Esophagus squamous epithelium (tissue), 4 donors: ENCODE results near the gene LSP1.

Source experiments
- CTCF ChIP-seq, 6 experiments: fragments of 450-650 bp in 4 of 6; fragments of 200-600 bp in 2 of 6; sonication (generic) in 2 of 6; IDR thresholded peaks; one replicate each; pipeline ENCODE4 v1.5.1; 2016 to 2019; ENCODE audit warnings: antibody characterized with exemption in 6 of 6, mild to moderate bottlenecking in 4 of 6, moderate library complexity in 4 of 6
- POLR2A ChIP-seq, 4 donors: fragments of 450-650 bp; IDR thresholded peaks; one replicate each; pipeline ENCODE4 v1.6.1; 2017; ENCODE audit warnings: antibody characterized with exemption in 4 of 4, mild to moderate bottlenecking in 4 of 4, moderate library complexity in 3 of 4

DNA sequence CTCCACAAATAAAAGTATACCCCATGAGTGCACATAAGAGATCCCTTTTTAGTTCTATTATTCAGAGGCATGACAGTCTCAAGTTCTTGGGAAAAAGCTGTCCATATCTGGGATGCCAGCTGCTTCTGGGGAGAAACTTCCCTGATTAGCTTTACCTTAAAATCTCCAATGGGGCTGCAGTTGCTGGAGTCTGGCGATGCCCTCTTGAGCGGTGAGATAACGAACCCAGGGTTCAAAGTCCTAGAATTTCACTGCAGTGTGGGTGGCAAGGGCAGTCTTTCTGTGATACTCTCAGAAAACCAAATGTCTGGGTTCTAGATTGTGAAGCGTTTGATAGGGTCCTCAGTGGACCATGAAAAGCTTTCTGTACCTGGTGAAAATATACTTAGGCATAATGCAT is 46.2 kb downstream of the LSP1 start:
- TF ChIP-seq POLR2A (IDR thresholded peaks at IDR 0.05) (no peak), CTCF (IDR thresholded peaks at IDR 0.05) (no peak)
